HG02623 (cell line): ENCODE data around the gene PTPRN2.

ENCODE experiments used
- ATAC-seq: cut with Tn5 transposase; IDR thresholded peaks from one replicate; pipeline ENCODE4 v1.9.1; 2021; ENCODE audit warnings: moderate library complexity; ENCODE audit not compliant: unreplicated experiment

The PTPRN2 gene

GRCh38 chr7:157809154-157809862 is 778.3 kb downstream of the PTPRN2 start:
- no peak for ATAC-seq

GRCh38 chr7:157808042-157808441 is 779.6 kb downstream of the PTPRN2 start:
- ATAC-seq: no peak

GRCh38 chr7:157807510-157807909 is 780.1 kb downstream of the PTPRN2 start:
- ATAC-seq: no peak

GRCh38 chr7:157806711-157807110 is 780.9 kb downstream of the PTPRN2 start:
- ATAC-seq: no peak

GRCh38 chr7:157805713-157806112 is 781.9 kb downstream of the PTPRN2 start:
- no peak for ATAC-seq

GRCh38 chr7:157803906-157804305 is 783.7 kb downstream of the PTPRN2 start:
- ATAC-seq: no peak

GRCh38 chr7:157801971-157802675 is 785.5 kb downstream of the PTPRN2 start:
- no peak for ATAC-seq

- no peak for ATAC-seq
Observed at GRCh38 chr7:157801113-157801512, 786.5 kb downstream of the PTPRN2 start.

- ATAC-seq: no peak
Observed at GRCh38 chr7:157800281-157800680, 787.3 kb downstream of the PTPRN2 start.

- no peak for ATAC-seq
Observed at GRCh38 chr7:157799076-157799685, 788.4 kb downstream of the PTPRN2 start.

- ATAC-seq: no peak
Observed at GRCh38 chr7:157797361-157797760, 790.3 kb downstream of the PTPRN2 start.

GRCh38 chr7:157796846-157797245 is 790.8 kb downstream of the PTPRN2 start:
- ATAC-seq: no peak

GRCh38 chr7:157795643-157796042 is 792.0 kb downstream of the PTPRN2 start:
- ATAC-seq: no peak

GRCh38 chr7:157795199-157795598 is 792.4 kb downstream of the PTPRN2 start:
- no peak for ATAC-seq

- no peak for ATAC-seq
Observed at GRCh38 chr7:157794746-157795065, 792.9 kb downstream of the PTPRN2 start.

- ATAC-seq: no peak
Observed at GRCh38 chr7:157793973-157794745, 793.5 kb downstream of the PTPRN2 start.

GRCh38 chr7:157793087-157793353 is 794.6 kb downstream of the PTPRN2 start:
- no peak for ATAC-seq

- ATAC-seq: no peak
Observed at GRCh38 chr7:157792241-157793086, 795.2 kb downstream of the PTPRN2 start.

GRCh38 chr7:157791666-157792065 is 796.0 kb downstream of the PTPRN2 start:
- no peak for ATAC-seq

GRCh38 chr7:157791261-157791660 is 796.4 kb downstream of the PTPRN2 start:
- ATAC-seq: no peak

GRCh38 chr7:157789942-157790341 is 797.7 kb downstream of the PTPRN2 start:
- no peak for ATAC-seq
